Measurements from ENCODE around the gene TYRP1.
A peak's percentile ranks its signal among the peaks of the same experiment; 100 is the strongest.

The TYRP1 gene

DNA sequence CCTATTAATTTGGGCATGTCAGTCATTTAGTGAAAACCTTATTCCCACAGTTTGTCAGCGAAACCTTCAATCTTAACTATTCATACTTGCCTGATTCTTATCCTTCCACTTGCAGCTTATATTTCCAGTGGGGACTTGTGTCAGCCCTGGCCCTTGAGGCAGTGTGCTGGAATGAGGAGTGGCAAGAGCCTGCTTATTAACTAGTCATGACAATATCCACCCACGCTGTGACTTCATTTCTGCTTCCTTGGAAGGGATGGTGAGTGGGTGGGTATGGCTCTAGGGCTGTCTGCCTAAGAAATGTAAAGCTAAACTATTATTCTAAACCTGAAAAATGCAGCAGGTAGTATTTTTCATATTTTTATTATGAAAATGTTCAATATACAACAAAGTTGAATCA lies 47.7 kb downstream of the TYRP1 start:
- Histone ChIP-seq H3K23ac (ENCODE audit: low read length) (no peak overlapping the region), H4K91ac (ENCODE audit: low read depth, low read length) (no peak overlapping the region), H3K9ac (ENCODE audit: low read length) (no peak overlapping the region), H2BK120ac (ENCODE audit: insufficient read depth, low read length, poor library complexity) (no peak overlapping the region), H3K9me3 (ENCODE audit: insufficient read depth, low read depth, low read length) (peaks cover 1% of the 10 kb centered on the region), H3K14ac (ENCODE audit: low read length) (no peak overlapping the region), H3K27ac (ENCODE audit: low read depth, low read length) (no peak overlapping the region), H4K12ac (ENCODE audit: low read depth, low read length) (no peak overlapping the region), H3K4me1 (ENCODE audit: control insufficient read depth in 1 of 2, insufficient read depth in 2 of 2, low read length in 2 of 2) (peaks cover 2 to 5% of the 10 kb centered on the region in 2 experiments), H2BK5ac (ENCODE audit: low read depth, low read length, poor library complexity) (no peak overlapping the region), H3K27me3 (ENCODE audit: insufficient read depth, low read length) (no peaks in the 10 kb centered on the region), H3K4me3 (ENCODE audit: low read depth, low read length) (no peak overlapping the region), H3K79me1 (ENCODE audit: low read length) (no peaks in the 10 kb centered on the region), H2AK5ac (ENCODE audit: low read length) (no peak overlapping the region), H3K36me3 (ENCODE audit: control insufficient read depth in 1 of 2, insufficient read depth in 2 of 2, low read length in 2 of 2) (no peaks in the 10 kb centered on the region), H2AFZ (ENCODE audit: insufficient read depth, low read length, poor library complexity) (no peak overlapping the region), H2BK12ac (ENCODE audit: low read length) (no peak overlapping the region), H3K18ac (ENCODE audit: low read length) (no peak overlapping the region), H3K4me2 (ENCODE audit: low read length) (no peak overlapping the region), H3K79me2 (ENCODE audit: control insufficient read depth, insufficient read depth, low read length, poor library complexity) (no peaks in the 10 kb centered on the region), H3K4ac (ENCODE audit: low read depth, low read length) (no peak overlapping the region), H4K8ac (ENCODE audit: low read depth, low read length) (no peak overlapping the region)
- WGBS (ENCODE audit: extremely low coverage, insufficient coverage, insufficient read length): no CpG with 5 or more reads among the region's 2 CpGs
- DNase-seq: peak in 1 of 2 donors; percentile 16

DNA sequence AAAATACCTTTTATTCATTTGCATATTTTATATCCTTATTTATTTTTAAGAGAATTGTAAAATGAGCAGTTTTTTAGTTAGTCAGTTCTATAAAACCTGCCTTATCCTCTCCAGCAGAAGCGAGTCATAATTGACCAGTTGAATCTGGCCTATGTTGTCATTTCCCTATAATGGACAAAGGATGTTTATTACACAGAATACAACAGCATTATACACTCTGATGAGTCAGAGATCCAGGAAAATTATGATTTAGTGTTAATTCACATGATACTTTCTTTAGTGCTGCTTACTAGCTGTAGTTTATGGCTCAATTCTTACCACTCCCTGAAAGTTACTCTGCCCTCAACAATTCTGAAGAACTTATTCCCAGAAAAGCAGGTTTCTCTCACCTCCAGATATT lies 54.8 kb downstream of the TYRP1 start:
- no peak overlapping the region for H4K91ac ChIP-seq (ENCODE audit: low read depth, low read length)
- H3K4me3 ChIP-seq (ENCODE audit: low read depth, low read length): no peak overlapping the region
- H2BK120ac ChIP-seq (ENCODE audit: insufficient read depth, low read length, poor library complexity): no peak overlapping the region
- no peak overlapping the region for H3K27ac ChIP-seq (ENCODE audit: low read depth, low read length)
- H3K79me2 ChIP-seq (ENCODE audit: control insufficient read depth, insufficient read depth, low read length, poor library complexity): no peaks in the 10 kb centered on the region
- H3K79me1 ChIP-seq (ENCODE audit: low read length): no peaks in the 10 kb centered on the region
- H3K4ac ChIP-seq (ENCODE audit: low read depth, low read length): no peak overlapping the region
- H3K14ac ChIP-seq (ENCODE audit: low read length): no peak overlapping the region
- H3K4me2 ChIP-seq (ENCODE audit: low read length): no peak overlapping the region
- no peak overlapping the region for H2BK12ac ChIP-seq (ENCODE audit: low read length)
- no peaks in the 10 kb centered on the region for H3K4me1 ChIP-seq (ENCODE audit: control insufficient read depth in 1 of 2, insufficient read depth in 2 of 2, low read length in 2 of 2)
- H3K27me3 ChIP-seq (ENCODE audit: insufficient read depth, low read length): no peaks in the 10 kb centered on the region
- H3K36me3 ChIP-seq (ENCODE audit: control insufficient read depth in 1 of 2, insufficient read depth in 2 of 2, low read length in 2 of 2): no peaks in the 10 kb centered on the region
- no peaks in the 10 kb centered on the region for H3K9me3 ChIP-seq (ENCODE audit: insufficient read depth, low read depth, low read length)
- no CpG with 5 or more reads among the region's 1 CpG for WGBS (ENCODE audit: extremely low coverage, insufficient coverage, insufficient read length)
- peak in 1 of 2 donors; percentile 4 for DNase-seq
- H2AFZ ChIP-seq (ENCODE audit: insufficient read depth, low read length, poor library complexity): no peak overlapping the region
- no peak overlapping the region for H3K9ac ChIP-seq (ENCODE audit: low read length)
- no peak overlapping the region for H2AK5ac ChIP-seq (ENCODE audit: low read length)
- no peak overlapping the region for H4K12ac ChIP-seq (ENCODE audit: low read depth, low read length)
- no peak overlapping the region for H4K8ac ChIP-seq (ENCODE audit: low read depth, low read length)
- no peak overlapping the region for H3K18ac ChIP-seq (ENCODE audit: low read length)
- no peak overlapping the region for H2BK5ac ChIP-seq (ENCODE audit: low read depth, low read length, poor library complexity)
- H3K23ac ChIP-seq (ENCODE audit: low read length): no peak overlapping the region

DNA sequence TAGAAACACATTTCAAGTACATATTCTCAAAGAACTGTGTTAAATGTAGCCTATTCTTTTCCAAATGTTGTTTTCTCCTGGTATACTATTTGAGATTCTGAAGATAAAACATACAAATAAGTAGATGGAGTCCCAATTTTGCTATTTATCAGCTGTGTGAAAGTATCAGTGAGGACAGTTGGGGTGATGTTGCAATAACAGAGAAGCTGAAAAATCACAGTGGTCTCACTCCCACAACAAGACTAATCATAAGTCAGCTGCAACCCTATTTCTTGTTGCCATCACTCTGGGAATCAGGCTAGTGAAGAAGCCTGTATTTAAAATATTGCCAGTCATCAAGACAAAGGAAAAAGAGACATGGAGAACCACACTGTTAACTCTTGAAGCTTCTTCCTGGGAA lies 55.8 kb downstream of the TYRP1 start:
- Histone ChIP-seq H4K91ac (ENCODE audit: low read depth, low read length) (no peak overlapping the region), H2BK5ac (ENCODE audit: low read depth, low read length, poor library complexity) (no peak overlapping the region), H3K79me1 (ENCODE audit: low read length) (no peaks in the 10 kb centered on the region), H3K4me2 (ENCODE audit: low read length) (no peak overlapping the region), H2BK120ac (ENCODE audit: insufficient read depth, low read length, poor library complexity) (no peak overlapping the region), H3K27ac (ENCODE audit: low read depth, low read length) (no peak overlapping the region), H4K8ac (ENCODE audit: low read depth, low read length) (no peak overlapping the region), H3K4me3 (ENCODE audit: low read depth, low read length) (no peak overlapping the region), H3K23ac (ENCODE audit: low read length) (no peak overlapping the region), H3K4ac (ENCODE audit: low read depth, low read length) (no peak overlapping the region), H3K14ac (ENCODE audit: low read length) (no peak overlapping the region), H3K79me2 (ENCODE audit: control insufficient read depth, insufficient read depth, low read length, poor library complexity) (no peaks in the 10 kb centered on the region), H3K27me3 (ENCODE audit: insufficient read depth, low read length) (no peaks in the 10 kb centered on the region), H4K12ac (ENCODE audit: low read depth, low read length) (no peak overlapping the region), H3K4me1 (ENCODE audit: control insufficient read depth in 1 of 2, insufficient read depth in 2 of 2, low read length in 2 of 2) (peaks cover 0 to under 1% of the 10 kb centered on the region in 2 experiments), H3K36me3 (ENCODE audit: control insufficient read depth in 1 of 2, insufficient read depth in 2 of 2, low read length in 2 of 2) (no peaks in the 10 kb centered on the region), H3K9ac (ENCODE audit: low read length) (no peak overlapping the region), H2AK5ac (ENCODE audit: low read length) (no peak overlapping the region), H3K18ac (ENCODE audit: low read length) (no peak overlapping the region), H2AFZ (ENCODE audit: insufficient read depth, low read length, poor library complexity) (no peak overlapping the region), H3K9me3 (ENCODE audit: insufficient read depth, low read depth, low read length) (no peaks in the 10 kb centered on the region), H2BK12ac (ENCODE audit: low read length) (no peak overlapping the region)
- no peak for DNase-seq

DNA sequence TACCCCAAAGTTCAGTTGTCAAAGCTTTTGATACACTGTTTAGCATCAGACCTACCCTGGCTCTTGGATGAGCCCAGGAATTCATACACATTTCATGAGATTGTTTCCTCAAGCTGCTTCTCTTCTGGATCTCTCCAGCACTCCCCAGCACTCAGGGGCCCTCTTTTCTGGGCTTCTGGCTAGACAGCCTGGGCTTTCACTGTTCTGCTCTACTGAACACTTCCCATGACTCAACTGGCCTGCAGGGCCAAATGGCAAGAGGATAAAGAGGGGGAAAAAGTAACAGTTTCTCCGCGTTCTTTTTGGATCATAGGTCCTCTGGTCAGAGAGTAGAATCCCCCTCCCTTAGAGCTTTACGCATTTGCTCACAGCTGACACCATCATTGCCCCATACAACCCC lies 60.7 kb downstream of the TYRP1 start:
- H3K23ac ChIP-seq (ENCODE audit: low read length): no peak overlapping the region
- no CpG with 5 or more reads among the region's 3 CpGs for WGBS (ENCODE audit: extremely low coverage, insufficient coverage, insufficient read length)

More for the DNA sequence above, 60.7 kb downstream of the TYRP1 start:
- DNase-seq: no peak
- H2AK5ac ChIP-seq (ENCODE audit: low read length): no peak overlapping the region
- H2BK12ac ChIP-seq (ENCODE audit: low read length): no peak overlapping the region
- no peak overlapping the region for H3K4me3 ChIP-seq (ENCODE audit: low read depth, low read length)
- no peak overlapping the region for H3K4ac ChIP-seq (ENCODE audit: low read depth, low read length)
- no peak overlapping the region for H3K4me2 ChIP-seq (ENCODE audit: low read length)
- H2BK5ac ChIP-seq (ENCODE audit: low read depth, low read length, poor library complexity): no peak overlapping the region
- H4K8ac ChIP-seq (ENCODE audit: low read depth, low read length): no peak overlapping the region
- peaks cover 0 to 2% of the 10 kb centered on the region in 2 experiments for H3K4me1 ChIP-seq (ENCODE audit: control insufficient read depth in 1 of 2, insufficient read depth in 2 of 2, low read length in 2 of 2)
- H4K12ac ChIP-seq (ENCODE audit: low read depth, low read length): no peak overlapping the region
- no peak overlapping the region for H3K14ac ChIP-seq (ENCODE audit: low read length)
- no peaks in the 10 kb centered on the region for H3K79me2 ChIP-seq (ENCODE audit: control insufficient read depth, insufficient read depth, low read length, poor library complexity)
- no peak overlapping the region for H3K18ac ChIP-seq (ENCODE audit: low read length)
- H3K9me3 ChIP-seq (ENCODE audit: insufficient read depth, low read depth, low read length): no peaks in the 10 kb centered on the region
- H2AFZ ChIP-seq (ENCODE audit: insufficient read depth, low read length, poor library complexity): no peak overlapping the region
- no peaks in the 10 kb centered on the region for H3K79me1 ChIP-seq (ENCODE audit: low read length)
- H4K91ac ChIP-seq (ENCODE audit: low read depth, low read length): no peak overlapping the region
- no peak overlapping the region for H3K9ac ChIP-seq (ENCODE audit: low read length)
- H2BK120ac ChIP-seq (ENCODE audit: insufficient read depth, low read length, poor library complexity): no peak overlapping the region
- no peaks in the 10 kb centered on the region for H3K27me3 ChIP-seq (ENCODE audit: insufficient read depth, low read length)
- no peaks in the 10 kb centered on the region for H3K36me3 ChIP-seq (ENCODE audit: control insufficient read depth in 1 of 2, insufficient read depth in 2 of 2, low read length in 2 of 2)
- H3K27ac ChIP-seq (ENCODE audit: low read depth, low read length): no peak overlapping the region

All from trophoblast cell (in vitro differentiated cells and primary cell).